ENCODE data around the gene PRXL2A. TPM values are rescaled to one million over a fixed set of nuclear protein-coding genes. Genes with fewer than 3 reads are reported as not detected.
A peak's percentile ranks its signal among the peaks of the same experiment; 100 is the strongest.

Gene PRXL2A
- total and polyA plus RNA-seq, 9 donors: 62.1 to 86.7 (median 76.1) TPM

GRCh38 chr10:80452640-80453039 lies 44.3 kb downstream of the PRXL2A start:
- no CpG with 5 or more reads among the region's 4 CpGs for WGBS (ENCODE audit: insufficient coverage)
- H3K4me3 ChIP-seq (ENCODE audit: low read length): no peak overlapping the region
- no peaks in the 10 kb centered on the region for H3K9me3 ChIP-seq (replicated peaks; ENCODE audit: control insufficient read depth, low read depth, low read length)

GRCh38 chr10:80453056-80453841 lies 44.9 kb downstream of the PRXL2A start:
- Histone ChIP-seq H3K36me3 (ENCODE audit: control insufficient read depth, insufficient read depth, low read length) (no peaks in the 10 kb centered on the region), H3K4me3 (ENCODE audit: low read length) (peak overlapping the region; percentile 44), H3K27ac (ENCODE audit: low read length) (peak overlapping the region; percentile 84), H3K27me3 (ENCODE audit: control insufficient read depth, insufficient read depth, low read length) (no peaks in the 10 kb centered on the region), H3K4me1 (ENCODE audit: control insufficient read depth, insufficient read depth, low read length) (peaks cover 31% of the 10 kb centered on the region), H3K9me3 (replicated peaks; ENCODE audit: control insufficient read depth, low read depth, low read length) (no peaks in the 10 kb centered on the region)
- no peak for DNase-seq
- 5% methylated on average over 13 of the region's 23 CpGs for WGBS (ENCODE audit: insufficient coverage)

More at GRCh38 chr10:80452640-80453039, 44.3 kb downstream of the PRXL2A start:
- no peak overlapping the region for H3K27ac ChIP-seq (ENCODE audit: low read length)
- no peak for DNase-seq
- peaks cover 25% of the 10 kb centered on the region for H3K4me1 ChIP-seq (ENCODE audit: control insufficient read depth, insufficient read depth, low read length)
- no peaks in the 10 kb centered on the region for H3K27me3 ChIP-seq (ENCODE audit: control insufficient read depth, insufficient read depth, low read length)
- no peaks in the 10 kb centered on the region for H3K36me3 ChIP-seq (ENCODE audit: control insufficient read depth, insufficient read depth, low read length)

GRCh38 chr10:80453842-80454512 lies 45.6 kb downstream of the PRXL2A start, which contains the start of gene TSPAN14:
Gene TSPAN14, plus strand, starts transcription at chr10:80454310. Its CDS starts 34,924 bp downstream, at chr10:80489234.
- H3K4me3 ChIP-seq (ENCODE audit: low read length): peak within 1 kb of the TSS; percentile 83
- H3K27ac ChIP-seq (ENCODE audit: low read length): peak within 1 kb of the TSS; percentile 90
- H3K4me1 ChIP-seq (ENCODE audit: control insufficient read depth, insufficient read depth, low read length): peaks cover 38% of the 10 kb centered on the region
- H3K27me3 ChIP-seq (ENCODE audit: control insufficient read depth, insufficient read depth, low read length): no peaks in the 10 kb centered on the region
- DNase-seq: peak; percentile 89
- WGBS (ENCODE audit: insufficient coverage): under 1% methylated on average over 56 of the region's 97 CpGs
- no peaks in the 10 kb centered on the region for H3K36me3 ChIP-seq (ENCODE audit: control insufficient read depth, insufficient read depth, low read length)
- H3K9me3 ChIP-seq (replicated peaks; ENCODE audit: control insufficient read depth, low read depth, low read length): no peaks in the 10 kb centered on the region

- DNase-seq: peak; percentile 48
- Histone ChIP-seq H3K9me3 (replicated peaks; ENCODE audit: control insufficient read depth, low read depth, low read length) (no peaks in the 10 kb centered on the region), H3K4me1 (ENCODE audit: control insufficient read depth, insufficient read depth, low read length) (peaks cover 46% of the 10 kb centered on the region), H3K27me3 (ENCODE audit: control insufficient read depth, insufficient read depth, low read length) (no peaks in the 10 kb centered on the region), H3K27ac (ENCODE audit: low read length) (peak overlapping the region; percentile 90), H3K4me3 (ENCODE audit: low read length) (peak overlapping the region; percentile 83), H3K36me3 (ENCODE audit: control insufficient read depth, insufficient read depth, low read length) (no peaks in the 10 kb centered on the region)
- WGBS (ENCODE audit: insufficient coverage): under 1% methylated on average over 60 of the region's 81 CpGs
Measured at GRCh38 chr10:80454513-80455460, 46.4 kb downstream of the PRXL2A start.

- no peak for DNase-seq
- Histone ChIP-seq H3K27me3 (ENCODE audit: control insufficient read depth, insufficient read depth, low read length) (no peaks in the 10 kb centered on the region), H3K9me3 (replicated peaks; ENCODE audit: control insufficient read depth, low read depth, low read length) (no peaks in the 10 kb centered on the region), H3K27ac (ENCODE audit: low read length) (peak overlapping the region; percentile 90), H3K36me3 (ENCODE audit: control insufficient read depth, insufficient read depth, low read length) (no peaks in the 10 kb centered on the region), H3K4me1 (ENCODE audit: control insufficient read depth, insufficient read depth, low read length) (peaks cover 56% of the 10 kb centered on the region), H3K4me3 (ENCODE audit: low read length) (peak overlapping the region; percentile 83)
- 77% methylated on average over 12 of the region's 13 CpGs for WGBS (ENCODE audit: insufficient coverage)
Measured at GRCh38 chr10:80455461-80456349, 47.4 kb downstream of the PRXL2A start.

GRCh38 chr10:80457554-80458262 lies 49.4 kb downstream of the PRXL2A start:
- Histone ChIP-seq H3K36me3 (ENCODE audit: control insufficient read depth, insufficient read depth, low read length) (no peaks in the 10 kb centered on the region), H3K27ac (ENCODE audit: low read length) (peak overlapping the region; percentile 76), H3K4me1 (ENCODE audit: control insufficient read depth, insufficient read depth, low read length) (peaks cover 76% of the 10 kb centered on the region), H3K9me3 (replicated peaks; ENCODE audit: control insufficient read depth, low read depth, low read length) (no peaks in the 10 kb centered on the region), H3K27me3 (ENCODE audit: control insufficient read depth, insufficient read depth, low read length) (no peaks in the 10 kb centered on the region), H3K4me3 (ENCODE audit: low read length) (no peak overlapping the region)
- no peak for DNase-seq
- 86% methylated on average over 5 of the region's 8 CpGs for WGBS (ENCODE audit: insufficient coverage)

- peaks cover 80% of the 10 kb centered on the region for H3K4me1 ChIP-seq (ENCODE audit: control insufficient read depth, insufficient read depth, low read length)
- DNase-seq: no peak
- H3K27ac ChIP-seq (ENCODE audit: low read length): peak overlapping the region; percentile 76
- WGBS (ENCODE audit: insufficient coverage): no CpG with 5 or more reads among the region's 4 CpGs
- no peak overlapping the region for H3K4me3 ChIP-seq (ENCODE audit: low read length)
- no peaks in the 10 kb centered on the region for H3K27me3 ChIP-seq (ENCODE audit: control insufficient read depth, insufficient read depth, low read length)
- H3K9me3 ChIP-seq (replicated peaks; ENCODE audit: control insufficient read depth, low read depth, low read length): no peaks in the 10 kb centered on the region
- no peaks in the 10 kb centered on the region for H3K36me3 ChIP-seq (ENCODE audit: control insufficient read depth, insufficient read depth, low read length)
Measured at GRCh38 chr10:80458263-80458625, 49.9 kb downstream of the PRXL2A start.

GRCh38 chr10:80458638-80459037 lies 50.3 kb downstream of the PRXL2A start:
- H3K36me3 ChIP-seq (ENCODE audit: control insufficient read depth, insufficient read depth, low read length): no peaks in the 10 kb centered on the region
- peak overlapping the region; percentile 76 for H3K27ac ChIP-seq (ENCODE audit: low read length)
- no peaks in the 10 kb centered on the region for H3K27me3 ChIP-seq (ENCODE audit: control insufficient read depth, insufficient read depth, low read length)
- H3K4me1 ChIP-seq (ENCODE audit: control insufficient read depth, insufficient read depth, low read length): peaks cover 82% of the 10 kb centered on the region
- no peak for DNase-seq
- H3K9me3 ChIP-seq (replicated peaks; ENCODE audit: control insufficient read depth, low read depth, low read length): no peaks in the 10 kb centered on the region
- H3K4me3 ChIP-seq (ENCODE audit: low read length): no peak overlapping the region
- 70% methylated on average over 2 of the region's 6 CpGs for WGBS (ENCODE audit: insufficient coverage)
